ENCODE results near the gene CPZ.
"Not testable (repeated sequence)": the region's sequence is repeated elsewhere in the genome, so short reads cannot be mapped to it uniquely, and the experiment has no call there.

Gene CPZ

DNA sequence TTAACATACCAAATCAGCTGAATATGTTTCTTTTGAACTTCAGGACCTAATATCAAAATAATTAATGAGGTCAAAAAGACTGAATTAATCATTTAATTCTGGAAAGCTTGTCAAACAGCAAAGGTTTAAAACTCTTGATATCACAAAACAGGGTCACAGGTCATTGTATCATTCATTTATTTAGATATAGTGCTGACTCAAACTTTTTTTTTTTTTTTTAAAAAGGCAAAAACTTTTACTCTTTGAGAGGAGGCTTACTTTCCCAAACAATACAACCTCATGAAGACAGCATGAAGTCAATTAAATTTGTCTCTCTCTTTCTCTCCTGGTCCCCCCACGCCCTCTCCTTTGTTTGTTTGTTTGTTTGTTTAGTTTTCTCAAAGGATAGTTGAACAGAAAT lies 28.0 kb upstream of the CPZ start:
- DNase-seq (ENCODE audit: insufficient read length, low spot score) (no peak), FAIRE-seq (no peak)
- no peak for TF ChIP-seq POLR2A (IDR thresholded peaks at IDR 0.05; ENCODE audit: low read depth, low read length)

DNA sequence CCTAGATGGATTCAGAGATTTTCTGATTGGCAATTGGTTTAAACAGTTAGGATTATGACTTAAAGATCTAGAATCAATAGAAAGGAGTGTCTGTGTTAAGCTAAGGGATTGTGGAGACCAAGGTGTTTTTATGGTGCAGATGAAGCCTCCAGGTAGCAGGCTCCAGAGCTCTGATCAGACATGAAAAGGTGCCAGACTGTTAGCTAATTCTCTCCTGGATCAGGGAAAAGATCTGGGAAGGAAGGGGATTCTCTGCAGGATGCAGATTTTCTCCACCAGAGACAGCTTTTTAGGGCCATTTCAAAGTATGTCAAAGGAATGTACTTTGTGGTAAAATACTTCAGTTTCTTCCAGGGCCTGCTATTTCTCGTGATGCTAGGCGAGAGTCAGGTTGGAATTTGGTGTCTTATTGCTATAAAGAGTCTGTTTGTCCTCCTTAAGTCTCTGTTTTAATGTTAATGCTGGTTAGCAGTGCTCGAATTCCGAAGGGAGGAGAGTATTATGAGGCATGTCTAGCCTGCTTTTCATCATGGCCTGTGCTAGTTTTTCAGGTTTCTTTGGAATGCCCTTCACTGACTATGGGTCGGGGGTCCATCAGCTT lies 24.4 kb upstream of the CPZ start:
- no peak for TF ChIP-seq POLR2A (IDR thresholded peaks at IDR 0.05; ENCODE audit: low read depth, low read length)
- no peak for FAIRE-seq
- DNase-seq (ENCODE audit: insufficient read length, low spot score): no peak

DNA sequence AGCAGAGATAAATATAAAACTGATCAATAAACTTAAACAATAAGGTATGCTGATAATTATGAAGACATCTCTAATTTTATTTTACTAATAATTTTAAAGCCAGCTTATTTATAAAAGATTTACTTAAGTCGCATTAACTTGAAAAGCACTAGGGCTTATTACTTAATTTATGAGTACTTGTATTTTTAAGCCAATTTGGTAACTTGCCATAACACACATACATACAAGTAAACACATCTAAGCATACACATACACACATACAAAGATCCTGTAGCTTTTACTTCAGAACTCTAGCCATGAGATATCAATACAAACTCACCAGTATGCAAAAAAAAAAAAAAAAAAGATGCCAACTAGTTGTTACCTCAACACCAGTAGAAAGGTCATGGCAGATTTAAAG lies 22.4 kb upstream of the CPZ start:
- TF ChIP-seq POLR2A (IDR thresholded peaks at IDR 0.05; ENCODE audit: low read depth, low read length): no peak
- FAIRE-seq (no peak), DNase-seq (ENCODE audit: insufficient read length, low spot score) (no peak)

DNA sequence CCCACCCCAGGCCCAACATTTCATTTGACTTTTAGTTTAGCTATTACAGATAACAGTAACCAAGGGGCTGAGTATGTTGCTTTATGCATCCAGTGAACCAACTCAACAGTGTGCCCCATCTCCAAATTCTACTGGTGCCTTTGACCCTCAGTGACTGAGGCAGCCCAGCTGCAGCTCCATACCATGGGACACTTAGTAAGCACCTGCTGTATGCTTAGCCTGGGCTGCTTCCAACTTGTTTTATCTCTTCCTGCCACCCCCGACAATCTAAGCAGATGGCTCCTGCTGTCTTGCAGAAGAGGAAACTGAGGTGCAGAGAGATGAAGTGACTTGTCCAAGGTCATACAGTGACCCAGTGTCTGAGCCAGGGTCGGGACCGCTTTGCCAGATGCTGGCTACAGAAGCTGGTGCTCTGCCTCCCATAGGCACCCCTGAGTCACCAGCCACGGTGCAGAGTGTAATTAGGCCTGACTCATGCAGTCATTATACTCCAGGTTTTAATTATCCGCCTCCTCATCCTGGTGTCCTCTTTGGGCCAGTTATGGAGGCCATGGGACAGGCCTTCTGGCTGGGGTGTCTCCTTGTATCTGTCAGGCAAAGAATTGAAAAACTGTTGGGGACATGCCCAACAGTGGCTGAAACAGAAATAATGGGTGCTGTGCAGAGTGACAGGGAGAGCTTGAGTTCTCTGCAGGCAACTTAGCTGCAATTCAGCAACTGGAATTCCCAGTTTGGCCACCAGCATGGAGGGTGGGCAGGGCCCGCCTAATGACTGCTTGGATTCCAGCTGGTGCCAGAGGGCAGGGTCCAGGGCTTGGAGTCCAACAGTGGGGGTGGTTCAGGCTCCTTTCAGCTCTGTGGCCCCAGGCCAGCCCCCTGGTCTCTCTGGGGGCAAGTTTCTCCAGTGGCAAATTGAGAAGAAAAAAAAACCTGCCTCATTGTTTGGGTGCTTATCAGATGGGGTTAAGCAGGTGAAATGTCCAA lies 20.6 kb upstream of the CPZ start:
- FAIRE-seq (no peak), DNase-seq (ENCODE audit: insufficient read length, low spot score) (no peak)
- no peak for TF ChIP-seq POLR2A (IDR thresholded peaks at IDR 0.05; ENCODE audit: low read depth, low read length)

DNA sequence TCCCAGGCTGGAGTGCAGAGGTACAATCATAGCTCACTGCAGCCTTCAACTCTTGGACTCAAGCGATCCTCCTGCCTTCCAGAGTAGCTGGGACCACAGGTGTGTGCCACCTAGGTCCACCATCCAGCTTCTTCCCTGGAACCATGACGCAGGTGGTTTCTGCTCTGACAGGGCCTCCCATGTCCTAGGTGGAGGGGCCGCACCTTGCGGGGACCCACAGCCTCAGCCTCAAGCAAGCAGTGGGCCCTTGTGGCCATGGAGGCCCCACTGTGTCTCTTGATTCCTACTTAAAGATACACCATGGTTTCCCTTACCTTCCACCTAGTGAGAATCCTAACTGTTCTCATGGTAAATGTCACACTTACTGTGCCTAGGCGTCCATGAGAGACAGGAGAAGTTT lies 19.3 kb upstream of the CPZ start:
- TF ChIP-seq POLR2A (IDR thresholded peaks at IDR 0.05; ENCODE audit: low read depth, low read length): no peak
- FAIRE-seq: no peak

DNA sequence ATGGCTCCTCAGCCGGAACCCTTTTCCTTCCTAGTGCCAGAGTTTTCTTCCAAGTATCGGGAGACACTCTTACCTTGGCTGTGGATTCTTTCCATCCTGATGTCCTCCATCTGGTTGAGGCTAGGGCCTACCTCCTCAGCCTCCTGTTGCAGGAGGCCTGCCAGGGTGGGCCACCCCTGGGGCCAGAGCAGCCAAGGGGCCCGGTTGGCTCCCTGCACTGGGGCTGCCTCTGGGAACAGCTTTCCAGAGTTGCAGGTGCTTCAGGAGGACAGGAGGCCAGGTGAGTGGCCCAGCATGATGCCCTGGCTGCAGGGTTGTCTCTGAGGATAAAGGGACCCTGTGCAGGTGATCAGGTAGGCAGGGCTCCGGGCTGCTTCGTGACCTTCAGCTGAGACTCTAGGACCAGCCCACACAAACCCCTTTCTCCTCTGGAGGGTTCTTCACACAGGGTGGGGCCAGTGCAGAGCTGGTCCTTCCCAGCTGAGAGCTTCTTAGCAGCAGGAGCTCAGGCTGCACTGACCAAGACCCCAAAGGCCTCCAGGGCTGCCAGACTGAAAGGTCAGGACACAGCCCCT lies 17.7 kb upstream of the CPZ start:
- no peak for TF ChIP-seq POLR2A (IDR thresholded peaks at IDR 0.05; ENCODE audit: low read depth, low read length)
- DNase-seq (ENCODE audit: insufficient read length, low spot score): no peak
- FAIRE-seq: no peak

More for the DNA sequence above, 19.3 kb upstream of the CPZ start:
- DNase-seq (ENCODE audit: insufficient read length, low spot score): no peak

DNA sequence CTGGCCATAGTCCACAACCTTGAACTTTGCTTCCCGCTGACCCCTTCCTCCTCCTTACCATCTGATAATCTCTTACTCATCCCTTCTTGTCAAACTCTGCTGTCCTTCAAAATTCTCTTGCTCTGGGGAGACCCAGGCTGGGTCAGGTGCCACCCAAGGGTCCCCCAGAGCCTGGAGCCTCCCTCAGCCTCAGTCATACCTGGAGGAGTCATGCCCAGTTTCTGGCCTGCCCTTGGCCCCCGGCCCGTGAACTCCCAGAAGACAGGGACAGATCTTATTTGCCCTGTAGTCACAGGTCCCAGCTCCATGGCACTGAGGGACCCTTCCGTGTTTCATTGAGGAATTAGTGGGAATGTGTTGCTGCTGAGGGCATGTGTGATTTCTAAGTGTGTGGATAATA lies 17.1 kb upstream of the CPZ start:
- no peak for TF ChIP-seq POLR2A (IDR thresholded peaks at IDR 0.05; ENCODE audit: low read depth, low read length)
- no peak for FAIRE-seq
- no peak for DNase-seq (ENCODE audit: insufficient read length, low spot score)

DNA sequence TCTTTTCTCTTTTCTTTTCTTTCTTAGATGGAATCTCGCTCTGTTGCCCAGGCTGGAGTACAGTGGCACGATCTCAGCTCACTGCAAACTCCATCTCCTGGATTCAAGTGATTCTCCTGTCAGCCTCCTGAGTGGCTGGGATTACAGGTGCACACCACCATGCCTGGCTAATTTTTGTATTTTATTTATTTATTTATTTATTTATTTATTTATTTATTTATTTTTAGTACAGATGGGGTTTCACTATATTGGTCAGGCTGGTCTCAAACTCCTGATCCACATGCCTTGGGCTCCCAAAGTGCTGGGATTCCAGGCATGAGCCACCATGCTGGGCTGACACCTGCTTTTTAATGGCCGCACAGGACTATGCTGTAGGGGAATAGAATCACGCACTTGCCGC lies 16.0 kb upstream of the CPZ start:
- not testable (repeated sequence) for FAIRE-seq; DNase-seq (ENCODE audit: insufficient read length, low spot score)

DNA sequence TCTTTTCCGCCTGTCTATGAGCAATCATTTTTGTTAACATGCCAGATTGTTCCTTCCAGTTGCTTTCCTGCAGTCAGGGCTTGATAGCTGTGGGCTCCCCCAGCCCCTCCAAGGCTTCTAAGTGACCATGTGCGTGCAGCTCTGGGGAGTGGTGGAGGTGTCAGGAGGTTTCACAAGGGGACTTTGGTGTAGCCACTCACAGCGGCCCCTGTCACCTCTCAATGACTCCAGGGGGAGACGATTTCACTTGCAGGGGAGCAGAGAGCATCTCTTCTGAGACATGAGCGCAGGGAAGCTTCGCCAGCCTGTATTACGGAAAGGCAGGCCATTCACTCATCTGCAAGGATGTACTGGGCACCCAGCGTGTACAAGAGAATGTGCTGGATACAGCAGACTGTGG lies 15.5 kb upstream of the CPZ start:
- FAIRE-seq (no peak), DNase-seq (ENCODE audit: insufficient read length, low spot score) (no peak)
- no peak for TF ChIP-seq POLR2A (IDR thresholded peaks at IDR 0.05; ENCODE audit: low read depth, low read length)

DNA sequence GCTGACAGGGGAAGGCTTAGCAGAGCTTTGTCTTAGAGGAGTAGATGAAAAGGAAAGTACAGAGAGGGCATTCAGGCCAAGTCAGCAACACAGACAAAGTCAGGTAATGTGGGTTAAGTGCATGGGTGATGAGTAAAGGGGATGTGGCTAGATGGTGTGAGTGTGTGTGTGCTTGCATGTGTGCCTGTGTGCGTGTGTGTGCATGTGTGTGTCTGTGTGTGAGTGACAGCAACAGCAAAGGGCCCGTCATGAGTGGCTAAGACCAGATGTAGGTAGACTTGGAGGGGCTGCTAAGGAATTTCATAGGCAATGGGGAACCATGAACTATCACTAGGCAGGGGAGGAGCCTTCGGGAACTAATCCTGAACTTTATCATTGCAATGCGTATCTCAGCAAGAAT lies 14.6 kb upstream of the CPZ start:
- FAIRE-seq: no peak
- TF ChIP-seq POLR2A (IDR thresholded peaks at IDR 0.05; ENCODE audit: low read depth, low read length): no peak
- DNase-seq (ENCODE audit: insufficient read length, low spot score): no peak

DNA sequence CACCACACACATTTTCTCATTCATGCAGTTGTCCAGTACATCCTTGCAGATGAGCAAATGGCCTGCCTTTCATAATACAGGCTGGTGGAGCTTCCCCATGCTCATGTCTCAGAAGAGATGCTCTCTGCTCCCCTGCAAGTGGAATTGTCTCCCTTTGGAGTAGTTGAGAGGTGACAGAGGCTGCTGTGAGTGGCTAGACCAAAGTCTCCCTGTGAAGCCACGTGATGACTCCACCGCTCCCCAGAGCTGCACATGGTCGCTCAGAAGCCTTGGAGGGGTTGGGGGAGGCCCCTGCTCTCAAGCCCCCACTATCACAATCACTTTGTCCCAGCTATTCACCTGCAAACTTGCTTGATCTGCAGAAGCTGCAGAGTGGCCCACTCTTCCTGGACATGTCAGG lies 13.8 kb upstream of the CPZ start:
- no peak for TF ChIP-seq POLR2A (IDR thresholded peaks at IDR 0.05; ENCODE audit: low read depth, low read length)
- FAIRE-seq (no peak), DNase-seq (ENCODE audit: insufficient read length, low spot score) (no peak)

DNA sequence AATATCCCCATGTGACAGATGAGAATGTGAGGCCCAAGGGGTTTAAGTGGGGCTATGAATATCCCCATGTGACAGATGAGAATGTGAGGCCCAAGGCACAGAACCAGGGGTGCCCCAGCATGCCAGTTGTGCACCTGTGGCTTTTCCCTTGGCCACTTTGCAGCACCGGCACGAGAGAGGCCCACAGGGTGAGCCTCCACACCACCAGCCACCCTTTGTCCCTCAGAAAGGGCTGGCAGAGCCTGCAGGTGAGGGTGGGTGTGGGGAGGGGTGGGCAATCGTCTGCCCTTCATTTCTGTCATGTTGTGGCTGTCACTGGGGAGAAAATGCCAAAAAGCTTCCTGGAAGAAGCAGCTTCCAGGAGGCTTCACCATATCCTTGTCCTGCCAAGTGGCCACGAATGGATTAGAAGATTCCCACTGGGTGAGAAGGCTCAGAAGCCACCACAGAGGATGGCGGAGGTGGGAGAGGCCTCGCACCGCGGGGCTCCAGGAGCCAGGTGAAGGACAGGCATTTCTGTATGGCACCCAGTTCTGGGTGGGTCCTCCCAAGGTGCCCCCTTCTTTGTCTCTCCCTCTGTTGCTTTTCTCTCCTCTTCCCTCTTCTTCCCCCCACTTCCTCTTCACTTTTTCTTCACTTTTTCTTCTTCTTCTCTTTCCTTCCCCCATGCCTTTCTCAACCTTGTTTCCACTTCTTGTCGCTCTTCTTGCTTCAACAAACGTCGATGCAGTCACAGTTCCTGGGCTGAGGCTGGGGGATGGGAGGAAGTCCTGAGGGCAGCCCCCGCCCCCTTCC lies 12.8 kb upstream of the CPZ start:
- TF ChIP-seq POLR2A (IDR thresholded peaks at IDR 0.05; ENCODE audit: low read depth, low read length): no peak
- DNase-seq (ENCODE audit: insufficient read length, low spot score) (no peak), FAIRE-seq (no peak)

DNA sequence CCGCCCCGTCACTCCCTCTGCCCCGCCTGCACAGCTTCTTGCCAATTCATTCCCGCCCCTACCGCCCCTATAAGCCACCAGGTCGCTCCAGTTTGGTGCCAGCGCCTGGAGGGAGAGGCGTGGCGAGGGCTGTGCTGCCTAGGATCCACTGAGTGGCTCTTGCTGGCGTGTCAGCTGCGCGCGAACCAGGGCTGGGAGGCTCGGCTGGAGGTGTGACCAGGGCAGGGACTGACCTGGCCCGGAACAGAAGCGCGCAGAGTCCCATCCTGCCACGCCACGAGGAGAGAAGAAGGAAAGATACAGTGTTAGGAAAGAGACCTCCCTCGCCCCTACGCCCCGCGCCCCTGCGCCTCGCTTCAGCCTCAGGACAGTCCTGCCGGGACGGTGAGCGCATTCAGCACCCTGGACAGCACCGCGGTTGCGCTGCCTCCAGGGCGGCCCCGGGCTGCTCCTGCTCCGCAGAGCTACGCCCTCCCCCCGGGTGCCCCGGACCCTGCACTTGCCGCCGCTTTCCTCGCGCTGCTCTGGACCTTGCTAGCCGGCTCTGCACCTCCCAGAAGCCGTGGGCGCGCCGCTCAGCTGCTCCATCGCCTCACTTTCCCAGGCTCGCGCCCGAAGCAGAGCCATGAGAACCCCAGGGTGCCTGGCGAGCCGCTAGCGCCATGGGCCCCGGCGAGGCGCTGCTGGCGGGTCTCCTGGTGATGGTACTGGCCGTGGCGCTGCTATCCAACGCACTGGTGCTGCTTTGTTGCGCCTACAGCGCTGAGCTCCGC lies 12.1 kb upstream of the CPZ start, which contains the start of gene GPR78:
Gene GPR78, plus strand, starts transcription at position 72 of the 773 bp plus-strand sequence. Its CDS starts 591 bp downstream, at position 663.
- no peak for TF ChIP-seq POLR2A (IDR thresholded peaks at IDR 0.05; ENCODE audit: low read depth, low read length)
- no peak for FAIRE-seq
- DNase-seq (ENCODE audit: insufficient read length, low spot score): no peak

Measured in H54 (cell line).